Calu3 (cell line): ENCODE results near the gene PSAP. TPM values are rescaled to one million over a fixed set of nuclear protein-coding genes. Genes with fewer than 3 reads are reported as not detected.
"Not testable (repeated sequence)": the region's sequence is repeated elsewhere in the genome, so short reads cannot be mapped to it uniquely, and the experiment has no call there.

Experiments used
- BruUV-seq: library from RNA; stranded (reverse); fragments of 400-500 nt; replicated peaks from 2 replicates; lab custom pipeline; 2021; lab: Mats Ljungman, UMichigan
- CTCF ChIA-PET: fragments of 300-600 bp; sonication (Branson Sonifier 250); formaldehyde crosslinking; loops from one replicate; lab custom pipeline; 2022; ENCODE audit warnings: antibody characterized with exemption; lab: Charles Lee
- DNase-seq: peaks from one replicate; pipeline ENCODE4 v3.0.0; 2022
- H3K27ac Mint-ChIP-seq: one replicate; pipeline ENCODE4 v1.8.0; 2022; ENCODE audit warnings: mixed read lengths; ENCODE audit not compliant: unreplicated experiment
- H3K27me3 Mint-ChIP-seq: one replicate; pipeline ENCODE4 v1.8.0; 2022; ENCODE audit warnings: mixed read lengths; ENCODE audit not compliant: unreplicated experiment
- H3K36me3 Mint-ChIP-seq: one replicate; pipeline ENCODE4 v1.8.0; 2022; ENCODE audit warnings: mild to moderate bottlenecking, moderate library complexity, mixed read lengths; ENCODE audit not compliant: insufficient read depth, unreplicated experiment
- H3K4me1 Mint-ChIP-seq: one replicate; pipeline ENCODE4 v1.8.0; 2022; ENCODE audit warnings: mild to moderate bottlenecking, low read depth, mixed read lengths; ENCODE audit not compliant: unreplicated experiment
- H3K4me3 Mint-ChIP-seq: one replicate; pipeline ENCODE4 v1.8.0; 2022; ENCODE audit warnings: mild to moderate bottlenecking, low read depth, moderate library complexity, mixed read lengths; ENCODE audit not compliant: unreplicated experiment
- H3K9me3 Mint-ChIP-seq: one replicate; pipeline ENCODE4 v1.8.0; 2022; ENCODE audit warnings: low read depth, mixed read lengths; ENCODE audit not compliant: unreplicated experiment
- CTCF ChIP-seq: fragments of 200-600 bp; IDR thresholded peaks from one replicate; pipeline ENCODE4 v1.8.0; 2022; ENCODE audit warnings: antibody characterized with exemption; ENCODE audit not compliant: unreplicated experiment
- intact Hi-C: fragments of 100-400 bp; cut with micrococcal nuclease; formaldehyde crosslinking; loops from one replicate; pipeline ENCODE4 v1.10.0; 2022; ENCODE audit not compliant: unreplicated experiment
- total RNA-seq: library from RNA; stranded (reverse); gene quantifications from 2 replicates; pipeline ENCODE4 v1.2.3, GENCODE V29; 2022

Gene PSAP
- total RNA-seq, 1 experiment from 2014 or later = 840 TPM

GRCh38 chr10:71877821-71878220 lies 26.8 kb upstream of the PSAP start:
- no peak for TF ChIP-seq CTCF
- H3K4me3 Mint-ChIP-seq = no peak overlapping the region
- no peak overlapping the region for H3K27ac Mint-ChIP-seq
- intact Hi-C loops = no loop called here
- H3K9me3 Mint-ChIP-seq = no peaks in the 10 kb centered on the region
- no peak for DNase-seq
- H3K27me3 Mint-ChIP-seq = no peaks in the 10 kb centered on the region
- BruUV-seq = no TSS peak
- H3K36me3 Mint-ChIP-seq = no peaks in the 10 kb centered on the region
- CTCF ChIA-PET = interaction anchor here (0.6 kb wide), 1 partner anchor 1043 kb away, joined by 5 read pairs; no protein-coding TSS in a partner anchor
- H3K4me1 Mint-ChIP-seq = peaks cover 11% of the 10 kb centered on the region

GRCh38 chr10:71874680-71875354 lies 23.8 kb upstream of the PSAP start:
- H3K36me3 Mint-ChIP-seq, H3K27ac Mint-ChIP-seq, H3K4me3 Mint-ChIP-seq, H3K9me3 Mint-ChIP-seq, BruUV-seq, DNase-seq, intact Hi-C loops, H3K27me3 Mint-ChIP-seq: not testable (repeated sequence)
- CTCF ChIA-PET = interaction anchor here (0.7 kb wide), 1 partner anchor 21 kb away, joined by 3 read pairs; no protein-coding TSS in a partner anchor
- H3K4me1 Mint-ChIP-seq = peaks cover 11% of the 10 kb centered on the region

- H3K4me1 Mint-ChIP-seq = peaks cover 12% of the 10 kb centered on the region
- H3K9me3 Mint-ChIP-seq = no peaks in the 10 kb centered on the region
- no peak overlapping the region for H3K27ac Mint-ChIP-seq
- intact Hi-C loops = no loop called here
- BruUV-seq = no TSS peak
- peaks cover 9% of the 10 kb centered on the region for H3K36me3 Mint-ChIP-seq
- no peak for DNase-seq
- no peak overlapping the region for H3K4me3 Mint-ChIP-seq
- TF ChIP-seq CTCF = no peak
- H3K27me3 Mint-ChIP-seq = no peaks in the 10 kb centered on the region
- CTCF ChIA-PET = no interaction called here
Observed at GRCh38 chr10:71873582-71874211, 22.6 kb upstream of the PSAP start.

GRCh38 chr10:71869601-71870000 lies 18.6 kb upstream of the PSAP start:
- H3K27ac Mint-ChIP-seq, H3K4me3 Mint-ChIP-seq, H3K27me3 Mint-ChIP-seq, BruUV-seq, H3K9me3 Mint-ChIP-seq, DNase-seq, CTCF ChIA-PET, intact Hi-C loops: not testable (repeated sequence)
- H3K36me3 Mint-ChIP-seq = peaks cover 18% of the 10 kb centered on the region
- peaks cover 32% of the 10 kb centered on the region for H3K4me1 Mint-ChIP-seq

GRCh38 chr10:71868192-71868697 lies 17.2 kb upstream of the PSAP start:
- TF ChIP-seq CTCF = no peak
- DNase-seq = peak; percentile 80
- intact Hi-C loops = loop anchor here (1.0 kb wide), 1 partner anchor 8 kb away; no protein-coding TSS in a partner anchor
- Mint-ChIP-seq H3K36me3 (peaks cover 18% of the 10 kb centered on the region), H3K27me3 (no peaks in the 10 kb centered on the region), H3K4me1 (peaks cover 27% of the 10 kb centered on the region), H3K27ac (peak overlapping the region; percentile 71), H3K9me3 (no peaks in the 10 kb centered on the region), H3K4me3 (peak overlapping the region; percentile 25)
- BruUV-seq = no TSS peak
- CTCF ChIA-PET = interaction anchor here (0.6 to 0.9 kb wide), 2 partner anchors 171 to 702 kb away, joined by 3 read pairs; no protein-coding TSS in a partner anchor
